CD14-positive monocyte (primary cell): Measurements from ENCODE around the gene C22orf23. TPM values are rescaled to one million over a fixed set of nuclear protein-coding genes. Genes with fewer than 3 reads are reported as not detected.
A peak's percentile ranks its signal among the peaks of the same experiment; 100 is the strongest.

Source experiments
- DNase-seq, 3 donors: peaks; one replicate each; pipeline ENCODE4 v3.0.0-alpha.2; 2011 to 2022
- H2AFZ ChIP-seq: 2 replicates; pipeline ENCODE4 v1.6.0; 2012; ENCODE audit warnings: mild to moderate bottlenecking, low read depth, low read length, inconsistent platforms; ENCODE audit not compliant: insufficient read depth, poor library complexity, severe bottlenecking
- H3K27ac ChIP-seq, 2 donors: 1 replicate in 1 of 2; 2 replicates in 1 of 2; pipeline ENCODE4 v1.5.1; 2012 to 2013; ENCODE audit warnings: low read length in 2 of 2, control low read depth in 1 of 2, inconsistent platforms in 1 of 2, low read depth in 1 of 2, mild to moderate bottlenecking in 1 of 2
- H3K27me3 ChIP-seq, 2 donors: one replicate each; pipeline versions ENCODE4 v1.6.0 to v1.6.1; 2011 to 2013; ENCODE audit warnings: low read length in 2 of 2; ENCODE audit not compliant: control insufficient read depth in 2 of 2, insufficient read depth in 2 of 2
- H3K36me3 ChIP-seq, 2 donors: replicated peaks in 1 of 2; 1 replicate in 1 of 2; 2 replicates in 1 of 2; pipeline versions ENCODE4 v1.5.1 to v1.6.1; 2012 to 2013; ENCODE audit warnings: low read length in 2 of 2, control low read depth in 1 of 2, inconsistent platforms in 1 of 2, mild to moderate bottlenecking in 1 of 2; ENCODE audit not compliant: insufficient read depth in 2 of 2, control insufficient read depth in 1 of 2
- H3K4me1 ChIP-seq, 2 donors: 1 replicate in 1 of 2; 2 replicates in 1 of 2; pipeline versions ENCODE4 v1.5.1 to v1.6.1; 2012 to 2013; ENCODE audit warnings: low read length in 2 of 2, control low read depth in 1 of 2, inconsistent platforms in 1 of 2, mild to moderate bottlenecking in 1 of 2, moderate library complexity in 1 of 2; ENCODE audit not compliant: insufficient read depth in 2 of 2, control insufficient read depth in 1 of 2
- H3K4me2 ChIP-seq: replicated peaks from 2 replicates; pipeline ENCODE3; 2012; ENCODE audit warnings: low read length, moderate library complexity, mild to moderate bottlenecking; ENCODE audit not compliant: poor library complexity, severe bottlenecking; ENCODE audit errors: extremely low read depth
- H3K4me3 ChIP-seq, 3 experiments: fragments of 200-600 bp in 1 of 3; sonication (generic) in 1 of 3; replicated peaks in 1 of 3; 1 replicate in 2 of 3; 2 replicates in 1 of 3; pipeline ENCODE4 v1.5.1; 2011 to 2013; ENCODE audit warnings: low read length in 3 of 3, mild to moderate bottlenecking in 3 of 3, control low read depth in 2 of 3, low read depth in 2 of 3, inconsistent platforms in 1 of 3, moderate library complexity in 1 of 3
- H3K79me2 ChIP-seq: 2 replicates; pipeline ENCODE4 v1.6.0; 2012; ENCODE audit warnings: mild to moderate bottlenecking, control low read depth, inconsistent platforms, low read length, moderate library complexity; ENCODE audit not compliant: insufficient read depth
- H3K9ac ChIP-seq: 2 replicates; pipeline ENCODE4 v1.6.0; 2017; ENCODE audit warnings: low read length, mild to moderate bottlenecking; ENCODE audit not compliant: insufficient read depth, poor library complexity, severe bottlenecking
- H3K9me3 ChIP-seq, 2 donors: replicated peaks in 1 of 2; 1 replicate in 1 of 2; 2 replicates in 1 of 2; pipeline versions ENCODE4 v1.5.1 to v1.6.1; 2012 to 2013; ENCODE audit warnings: low read length in 2 of 2, control low read depth in 1 of 2; ENCODE audit not compliant: control insufficient read depth in 1 of 2, insufficient read depth in 1 of 2
- H4K20me1 ChIP-seq: 2 replicates; pipeline ENCODE4 v1.6.0; 2012; ENCODE audit warnings: mild to moderate bottlenecking, low read length, control low read depth, moderate library complexity; ENCODE audit not compliant: insufficient read depth
- H3K27ac Mint-ChIP-seq, 7 donors: one replicate each; pipeline ENCODE4 v1.8.0; 2020; ENCODE audit warnings: mild to moderate bottlenecking in 7 of 7, mixed read lengths in 7 of 7, moderate library complexity in 6 of 7, inconsistent platforms in 2 of 7
- H3K27me3 Mint-ChIP-seq, 3 donors: one replicate each; pipeline ENCODE4 v1.8.0; 2021 to 2022; ENCODE audit warnings: low read depth in 3 of 3, mild to moderate bottlenecking in 3 of 3, mixed read lengths in 3 of 3, moderate library complexity in 3 of 3, inconsistent platforms in 1 of 3
- H3K36me3 Mint-ChIP-seq, 2 donors: one replicate each; pipeline ENCODE4 v1.8.0; 2020; ENCODE audit warnings: mixed read lengths in 2 of 2, inconsistent platforms in 1 of 2, mild to moderate bottlenecking in 1 of 2
- H3K4me1 Mint-ChIP-seq: one replicate; pipeline ENCODE4 v1.8.0; 2020; ENCODE audit warnings: mild to moderate bottlenecking, mixed read lengths
- H3K4me3 Mint-ChIP-seq, 2 donors: one replicate each; pipeline ENCODE4 v1.8.0; 2020; ENCODE audit warnings: mild to moderate bottlenecking in 2 of 2, mixed read lengths in 2 of 2, moderate library complexity in 1 of 2
- H3K9me3 Mint-ChIP-seq, 7 donors: one replicate each; pipeline ENCODE4 v1.8.0; 2020 to 2022; ENCODE audit warnings: mixed read lengths in 7 of 7, mild to moderate bottlenecking in 6 of 7, moderate library complexity in 6 of 7, inconsistent platforms in 2 of 7
- WGBS: methylation state at CpG from one replicate; pipeline ENCODE4 v1.1.5; 2013; ENCODE audit warnings: missing lambda C conversion rate; ENCODE audit not compliant: insufficient coverage; 5-methylcytosine and 5-hydroxymethylcytosine counted together
- intact Hi-C, 2 donors: fragments of 100-400 bp; cut with micrococcal nuclease; formaldehyde crosslinking; loops; one replicate each; pipeline versions ENCODE4 v1.15.0 to v1.15.1; 2023
- polyA plus RNA-seq, 3 donors: library from polyadenylated mRNA; depleted of rRNA in 1 of 3; unstranded in 2 of 3; stranded (reverse) in 1 of 3; fragments of 300-500 nt in 2 of 3; fragments of >200 nt in 1 of 3; fragmentation: Illumina TruSeq in 2 of 3; gene quantifications; 1 replicate in 2 of 3; 2 replicates in 1 of 3; pipeline ENCODE4 v1.2.3, GENCODE V29; 2012 to 2021
- TF ChIP-seq, protein P1 (sequence below): fragments of 200-600 bp; IDR thresholded peaks from one replicate; pipeline ENCODE4 v1.8.0; 2022; ENCODE audit warnings: antibody characterized with exemption, mild to moderate bottlenecking

The C22orf23 gene
- polyA plus RNA-seq, 3 donors, result not detected

DNA sequence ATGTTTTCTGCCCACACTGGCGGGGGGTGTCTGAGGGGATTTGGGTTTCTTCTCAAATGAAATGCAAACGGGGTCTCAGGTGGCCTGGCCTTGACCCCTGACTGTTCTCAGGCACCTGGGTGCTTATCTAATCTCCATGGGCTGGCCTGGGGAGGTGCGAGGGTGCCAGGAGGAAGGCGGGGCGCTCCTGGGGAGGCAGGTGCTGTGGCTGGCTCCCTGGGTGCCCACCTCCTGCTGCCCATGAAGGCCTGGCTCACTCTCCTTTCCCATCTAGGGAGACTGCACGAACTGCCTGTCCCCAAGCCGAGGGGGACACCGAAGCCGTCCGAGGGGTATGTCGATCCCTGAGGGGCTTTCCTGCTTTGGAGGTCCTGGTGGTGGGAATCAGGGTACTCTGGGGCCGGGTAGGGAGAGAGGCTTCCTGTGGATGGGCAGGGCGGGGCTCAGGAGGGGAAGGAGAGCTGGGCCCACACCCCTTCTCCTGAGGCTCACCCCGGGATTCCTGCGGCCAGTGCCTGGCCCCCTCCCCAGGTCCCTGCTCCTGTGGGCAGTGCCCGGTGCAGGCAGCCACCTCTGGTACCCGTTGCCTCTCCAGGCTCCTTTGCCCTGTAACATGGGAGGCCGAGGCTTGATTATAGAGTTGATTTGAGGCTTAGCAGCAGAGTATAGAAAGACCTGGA, 28.9 kb downstream of the C22orf23 start:
- Histone ChIP-seq H3K9ac (no peak overlapping the region), H3K27me3 (no peaks in the 10 kb centered on the region), H3K4me3 (no peak overlapping the region), H2AFZ (no peak overlapping the region), H3K27ac (no peak overlapping the region), H3K4me1 (peaks cover 7 to 9% of the 10 kb centered on the region in 2 donors), H3K36me3 (peaks cover 37 to 44% of the 10 kb centered on the region in 2 donors), H3K9me3 (no peaks in the 10 kb centered on the region), H3K4me2 (no peak overlapping the region), H4K20me1 (no peaks in the 10 kb centered on the region), H3K79me2 (no peaks in the 10 kb centered on the region)
- DNase-seq, result no peak
- Mint-ChIP-seq H3K27ac (no peak overlapping the region), H3K36me3 (peaks cover 37 to 60% of the 10 kb centered on the region in 2 donors), H3K4me3 (no peak overlapping the region), H3K4me1 (peaks cover 5% of the 10 kb centered on the region), H3K27me3 (peaks cover 0 to 2% (median 2%) of the 10 kb centered on the region in 3 donors), H3K9me3 (no peaks in the 10 kb centered on the region)
- intact Hi-C loops, result no loop called here
- 100% methylated on average over 11 of the region's 18 CpGs for WGBS
- TF ChIP-seq, protein P1, sequence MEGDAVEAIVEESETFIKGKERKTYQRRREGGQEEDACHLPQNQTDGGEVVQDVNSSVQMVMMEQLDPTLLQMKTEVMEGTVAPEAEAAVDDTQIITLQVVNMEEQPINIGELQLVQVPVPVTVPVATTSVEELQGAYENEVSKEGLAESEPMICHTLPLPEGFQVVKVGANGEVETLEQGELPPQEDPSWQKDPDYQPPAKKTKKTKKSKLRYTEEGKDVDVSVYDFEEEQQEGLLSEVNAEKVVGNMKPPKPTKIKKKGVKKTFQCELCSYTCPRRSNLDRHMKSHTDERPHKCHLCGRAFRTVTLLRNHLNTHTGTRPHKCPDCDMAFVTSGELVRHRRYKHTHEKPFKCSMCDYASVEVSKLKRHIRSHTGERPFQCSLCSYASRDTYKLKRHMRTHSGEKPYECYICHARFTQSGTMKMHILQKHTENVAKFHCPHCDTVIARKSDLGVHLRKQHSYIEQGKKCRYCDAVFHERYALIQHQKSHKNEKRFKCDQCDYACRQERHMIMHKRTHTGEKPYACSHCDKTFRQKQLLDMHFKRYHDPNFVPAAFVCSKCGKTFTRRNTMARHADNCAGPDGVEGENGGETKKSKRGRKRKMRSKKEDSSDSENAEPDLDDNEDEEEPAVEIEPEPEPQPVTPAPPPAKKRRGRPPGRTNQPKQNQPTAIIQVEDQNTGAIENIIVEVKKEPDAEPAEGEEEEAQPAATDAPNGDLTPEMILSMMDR, result no peak

- TF ChIP-seq, protein P1, result no peak
- intact Hi-C loops, result no loop called here
- WGBS, result 100% methylated on average over 2 of the region's 4 CpGs
- Mint-ChIP-seq H3K4me1 (peaks cover 5% of the 10 kb centered on the region), H3K4me3 (no peak overlapping the region), H3K36me3 (peaks cover 32 to 57% of the 10 kb centered on the region in 2 donors), H3K9me3 (no peaks in the 10 kb centered on the region), H3K27ac (peak overlapping the region in 1 of 7 donors; percentile 49), H3K27me3 (peaks cover 0 to 2% (median 2%) of the 10 kb centered on the region in 3 donors)
- no peak overlapping the region for H3K27ac ChIP-seq
- H3K9me3 ChIP-seq, result no peaks in the 10 kb centered on the region
- peaks cover 7 to 9% of the 10 kb centered on the region in 2 donors for H3K4me1 ChIP-seq
- no peak overlapping the region for H3K9ac ChIP-seq
- H3K4me3 ChIP-seq, result no peak overlapping the region
- peaks cover 32 to 44% of the 10 kb centered on the region in 2 donors for H3K36me3 ChIP-seq
- H4K20me1 ChIP-seq, result no peaks in the 10 kb centered on the region
- no peaks in the 10 kb centered on the region for H3K27me3 ChIP-seq
- H3K79me2 ChIP-seq, result no peaks in the 10 kb centered on the region
- no peak overlapping the region for H2AFZ ChIP-seq
- H3K4me2 ChIP-seq, result no peak overlapping the region
- no peak for DNase-seq
Observed at GRCh38 chr22:37923927-37924326, 29.5 kb downstream of the C22orf23 start.
